ENCODE results near the gene H2BK1.

The H2BK1 gene

GRCh38 chr7:151210087-151210854, at the start of gene H2BK1:
Gene H2BK1, minus strand, starts transcription at chr7:151210488. Its CDS starts 170 bp downstream, at chr7:151210318.
- no peak for DNase-seq

- DNase-seq: no peak
Measured at GRCh38 chr7:151257990-151258389, 47.7 kb upstream of the H2BK1 start.

GRCh38 chr7:151256410-151257045, 46.2 kb upstream of the H2BK1 start:
- DNase-seq: no peak

- no peak for DNase-seq
Measured at GRCh38 chr7:151255390-151255789, 45.1 kb upstream of the H2BK1 start.

GRCh38 chr7:151254851-151255250, 44.6 kb upstream of the H2BK1 start:
- DNase-seq: no peak

GRCh38 chr7:151254316-151254715, 44.0 kb upstream of the H2BK1 start:
- no peak for DNase-seq

GRCh38 chr7:151252961-151253711, 42.8 kb upstream of the H2BK1 start:
- DNase-seq: no peak

- no peak for DNase-seq
Measured at GRCh38 chr7:151252561-151252835, 42.2 kb upstream of the H2BK1 start.

GRCh38 chr7:151251689-151252560, 41.6 kb upstream of the H2BK1 start:
- DNase-seq: no peak

GRCh38 chr7:151251328-151251688, 41.0 kb upstream of the H2BK1 start:
- DNase-seq: no peak

GRCh38 chr7:151250181-151251132, 40.2 kb upstream of the H2BK1 start:
- DNase-seq: no peak

- DNase-seq: no peak
Measured at GRCh38 chr7:151249732-151250072, 39.4 kb upstream of the H2BK1 start.

GRCh38 chr7:151249034-151249731, 38.9 kb upstream of the H2BK1 start:
- DNase-seq: no peak

- DNase-seq: no peak
Measured at GRCh38 chr7:151248346-151249033, 38.2 kb upstream of the H2BK1 start, which contains the start of gene SMARCD3. Gene SMARCD3, minus strand, starts transcription at chr7:151248694. Its CDS starts 132 bp downstream, at chr7:151248562.

- no peak for DNase-seq
Measured at GRCh38 chr7:151247611-151248345, 37.5 kb upstream of the H2BK1 start.

GRCh38 chr7:151246851-151247580, 36.7 kb upstream of the H2BK1 start:
- no peak for DNase-seq

GRCh38 chr7:151246102-151246850, 36.0 kb upstream of the H2BK1 start:
- no peak for DNase-seq

- no peak for DNase-seq
Measured at GRCh38 chr7:151245360-151246101, 35.2 kb upstream of the H2BK1 start.

All from NCI-H446 treated with DMSO at 0.1 percent for 48 hours (cell line).